Endothelial cell (in vitro differentiated cells): ENCODE measurements around the gene PXN. TPM values are rescaled to one million over a fixed set of nuclear protein-coding genes. Genes with fewer than 3 reads are reported as not detected.

Experiments
- DNase-seq: peaks from one replicate; pipeline ENCODE4 v3.0.0; 2021; ENCODE audit warnings: low spot score
- H3K27ac Mint-ChIP-seq: one replicate; pipeline ENCODE4 v1.8.0; 2021; ENCODE audit warnings: mixed read lengths, inconsistent platforms; ENCODE audit not compliant: unreplicated experiment
- H3K27me3 Mint-ChIP-seq: one replicate; pipeline ENCODE4 v1.8.0; 2021; ENCODE audit warnings: mild to moderate bottlenecking, moderate library complexity, mixed read lengths, inconsistent platforms; ENCODE audit not compliant: unreplicated experiment
- H3K36me3 Mint-ChIP-seq: one replicate; pipeline ENCODE4 v1.8.0; 2021; ENCODE audit warnings: mild to moderate bottlenecking, low read depth, mixed read lengths, inconsistent platforms; ENCODE audit not compliant: unreplicated experiment
- H3K4me1 Mint-ChIP-seq: one replicate; pipeline ENCODE4 v1.8.0; 2021; ENCODE audit warnings: mild to moderate bottlenecking, mixed read lengths, inconsistent platforms; ENCODE audit not compliant: unreplicated experiment
- H3K4me3 Mint-ChIP-seq: one replicate; pipeline ENCODE4 v1.8.0; 2021; ENCODE audit warnings: mild to moderate bottlenecking, mixed read lengths, inconsistent platforms; ENCODE audit not compliant: unreplicated experiment
- H3K9me3 Mint-ChIP-seq: one replicate; pipeline ENCODE4 v1.8.0; 2021; ENCODE audit warnings: mixed read lengths, inconsistent platforms; ENCODE audit not compliant: unreplicated experiment
- long read RNA-seq: library from polyadenylated mRNA; unstranded; transcript quantifications from one replicate; pipeline ENCODE4 v2.0.0, GENCODE V29; 2020; ENCODE audit not compliant: unreplicated experiment
- total RNA-seq: library from RNA; stranded (reverse); fragmentation: NEBNext Ultra II Directional; extraction: Animal tissue kit (Norgen Biotek cat#: 25700); gene quantifications from one replicate; pipeline ENCODE4 v1.2.1, GENCODE V29; 2021; ENCODE audit not compliant: unreplicated experiment
- TF ChIP-seq, protein P1 (sequence below): fragments of 200-600 bp; sonication (generic); IDR thresholded peaks from one replicate; pipeline ENCODE4 v1.5.0; 2021; ENCODE audit warnings: antibody characterized with exemption; ENCODE audit not compliant: unreplicated experiment

Gene PXN
- 227 TPM for total RNA-seq
- long read RNA-seq, transcript PXN-204 (11 exons, 3,683 nt), result major isoform, 13 of 52 reads
- long read RNA-seq, partial matches to known transcripts, result 2 of 52 reads
- long read RNA-seq, other reads (novel, unspliced or antisense), result 33 of 52 reads

DNA sequence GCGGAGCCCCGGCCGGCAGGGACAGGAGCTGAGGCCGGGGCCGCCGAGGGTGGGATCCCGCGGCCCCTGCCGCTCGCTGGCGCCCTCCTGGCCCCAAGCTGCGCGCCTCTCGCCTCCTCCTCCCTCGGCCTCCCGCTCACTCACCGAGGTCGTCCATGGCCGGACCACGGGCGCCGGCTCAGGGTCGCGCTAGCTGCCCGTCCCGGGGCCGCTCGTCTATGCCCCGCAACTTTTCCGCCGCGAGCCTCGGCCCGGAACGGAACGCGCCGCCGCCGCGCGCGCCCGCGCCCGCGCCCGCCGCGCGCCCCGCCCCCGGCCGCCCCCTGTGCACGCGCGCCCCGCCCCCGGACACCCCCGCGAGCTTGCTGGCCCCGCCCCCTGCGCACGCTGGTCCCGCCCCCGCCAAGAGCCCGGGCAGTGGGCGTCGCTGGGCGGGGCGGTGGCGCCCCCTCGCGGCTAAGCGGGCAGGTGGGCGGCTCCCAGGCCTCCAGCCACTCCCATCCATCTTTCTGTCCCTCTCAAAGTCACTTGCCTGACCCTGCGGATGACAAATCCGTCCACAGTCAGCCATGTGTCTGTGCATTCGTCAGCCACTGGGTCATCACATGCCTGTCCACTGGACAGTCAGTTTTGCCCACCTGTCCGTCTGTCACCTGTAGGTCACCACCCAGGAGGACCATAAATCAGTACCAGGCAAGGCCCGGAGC, at the start of gene PXN:
PXN (minus strand) TSS at position 258 of the 707 bp plus-strand sequence; CDS start at position 157, 101 bp downstream.
- peak; percentile 97 for DNase-seq
- Mint-ChIP-seq H3K4me3 (peak within 1 kb of the TSS; percentile 100), H3K27me3 (peaks cover 9% of the 10 kb centered on the region), H3K4me1 (peaks cover 62% of the 10 kb centered on the region), H3K9me3 (no peaks in the 10 kb centered on the region), H3K27ac (peak within 1 kb of the TSS; percentile 94), H3K36me3 (peaks cover 9% of the 10 kb centered on the region)
- TF ChIP-seq, protein P1, sequence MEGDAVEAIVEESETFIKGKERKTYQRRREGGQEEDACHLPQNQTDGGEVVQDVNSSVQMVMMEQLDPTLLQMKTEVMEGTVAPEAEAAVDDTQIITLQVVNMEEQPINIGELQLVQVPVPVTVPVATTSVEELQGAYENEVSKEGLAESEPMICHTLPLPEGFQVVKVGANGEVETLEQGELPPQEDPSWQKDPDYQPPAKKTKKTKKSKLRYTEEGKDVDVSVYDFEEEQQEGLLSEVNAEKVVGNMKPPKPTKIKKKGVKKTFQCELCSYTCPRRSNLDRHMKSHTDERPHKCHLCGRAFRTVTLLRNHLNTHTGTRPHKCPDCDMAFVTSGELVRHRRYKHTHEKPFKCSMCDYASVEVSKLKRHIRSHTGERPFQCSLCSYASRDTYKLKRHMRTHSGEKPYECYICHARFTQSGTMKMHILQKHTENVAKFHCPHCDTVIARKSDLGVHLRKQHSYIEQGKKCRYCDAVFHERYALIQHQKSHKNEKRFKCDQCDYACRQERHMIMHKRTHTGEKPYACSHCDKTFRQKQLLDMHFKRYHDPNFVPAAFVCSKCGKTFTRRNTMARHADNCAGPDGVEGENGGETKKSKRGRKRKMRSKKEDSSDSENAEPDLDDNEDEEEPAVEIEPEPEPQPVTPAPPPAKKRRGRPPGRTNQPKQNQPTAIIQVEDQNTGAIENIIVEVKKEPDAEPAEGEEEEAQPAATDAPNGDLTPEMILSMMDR, result peak; percentile 85

DNA sequence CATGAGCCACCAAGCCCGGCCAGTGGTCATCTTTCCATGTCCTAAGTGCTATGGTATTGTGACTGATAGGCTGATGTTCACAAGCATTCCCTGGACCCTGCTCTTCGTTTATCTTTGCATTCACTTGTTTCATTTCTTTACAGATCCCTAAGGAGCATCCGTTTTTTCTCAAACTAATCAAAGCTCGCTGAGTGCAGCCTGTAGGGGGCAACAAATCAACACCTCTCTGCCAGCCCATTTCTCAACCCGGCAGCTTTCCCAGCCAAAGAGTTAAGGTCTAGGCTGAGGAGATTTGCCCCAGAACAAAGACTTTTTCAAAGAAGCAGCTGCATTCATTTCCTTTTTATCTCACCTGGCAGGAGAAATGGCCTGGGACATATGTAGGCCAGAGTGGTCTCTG, 48.7 kb upstream of the PXN start:
- peak; percentile 22 for DNase-seq
- Mint-ChIP-seq H3K4me3 (no peak overlapping the region), H3K27me3 (peaks cover 2% of the 10 kb centered on the region), H3K4me1 (peaks cover 12% of the 10 kb centered on the region), H3K36me3 (no peaks in the 10 kb centered on the region), H3K9me3 (no peaks in the 10 kb centered on the region), H3K27ac (no peak overlapping the region)
- TF ChIP-seq, protein P1, result peak; percentile 34

DNA sequence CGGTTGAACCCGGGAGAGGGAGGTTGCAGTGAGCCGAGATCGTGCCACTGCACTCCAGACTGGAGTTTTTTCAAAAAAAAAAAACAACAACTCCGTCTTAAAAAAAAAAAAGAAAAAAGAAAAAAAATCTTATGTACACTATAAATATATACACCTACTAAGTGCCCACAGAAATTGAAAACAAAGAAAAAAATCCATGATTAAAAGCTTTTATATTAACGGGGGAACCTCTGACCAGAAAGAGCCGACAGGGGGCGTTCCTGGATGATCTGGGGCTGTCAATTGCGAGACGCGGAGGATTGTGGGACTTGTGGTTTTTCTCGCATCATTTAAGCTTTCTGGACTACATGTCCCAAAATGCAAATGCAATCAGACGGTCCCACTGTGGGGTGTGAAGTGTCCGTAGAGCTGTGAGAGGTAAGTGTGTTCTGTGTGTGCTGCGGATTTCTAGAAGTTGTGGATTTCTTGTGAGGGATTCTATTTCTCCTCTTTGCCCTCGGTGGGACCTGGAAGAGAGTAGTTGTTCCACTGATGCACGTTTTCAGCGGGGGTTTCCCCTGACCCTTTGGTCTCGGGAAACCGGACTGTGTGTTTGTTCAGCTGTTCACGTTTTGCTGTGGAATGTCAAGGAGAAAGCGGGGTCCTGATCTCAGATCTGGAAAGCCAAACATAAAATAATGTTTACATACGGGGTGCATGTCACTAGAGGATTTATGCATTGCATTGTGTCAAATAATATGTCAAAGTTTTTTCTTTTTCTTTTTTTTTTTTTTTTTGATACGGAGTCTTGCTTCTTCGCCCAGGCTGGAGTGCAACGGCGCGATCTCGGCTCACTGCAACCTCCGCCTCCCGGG, 36.7 kb upstream of the PXN start, which contains the start of gene SIRT4:
SIRT4 (plus strand) TSS at position 360 of the 854 bp plus-strand sequence. CDS start 1,241 bp downstream, outside the sequence.
- Mint-ChIP-seq H3K4me1 (peaks cover 7% of the 10 kb centered on the region), H3K27me3 (peaks cover 6% of the 10 kb centered on the region), H3K9me3 (no peaks in the 10 kb centered on the region), H3K27ac (peak within 1 kb of the TSS; percentile 96), H3K36me3 (no peaks in the 10 kb centered on the region), H3K4me3 (peak within 1 kb of the TSS; percentile 99)
- TF ChIP-seq, protein P1, result peak; percentile 79
- peak; percentile 85 for DNase-seq

DNA sequence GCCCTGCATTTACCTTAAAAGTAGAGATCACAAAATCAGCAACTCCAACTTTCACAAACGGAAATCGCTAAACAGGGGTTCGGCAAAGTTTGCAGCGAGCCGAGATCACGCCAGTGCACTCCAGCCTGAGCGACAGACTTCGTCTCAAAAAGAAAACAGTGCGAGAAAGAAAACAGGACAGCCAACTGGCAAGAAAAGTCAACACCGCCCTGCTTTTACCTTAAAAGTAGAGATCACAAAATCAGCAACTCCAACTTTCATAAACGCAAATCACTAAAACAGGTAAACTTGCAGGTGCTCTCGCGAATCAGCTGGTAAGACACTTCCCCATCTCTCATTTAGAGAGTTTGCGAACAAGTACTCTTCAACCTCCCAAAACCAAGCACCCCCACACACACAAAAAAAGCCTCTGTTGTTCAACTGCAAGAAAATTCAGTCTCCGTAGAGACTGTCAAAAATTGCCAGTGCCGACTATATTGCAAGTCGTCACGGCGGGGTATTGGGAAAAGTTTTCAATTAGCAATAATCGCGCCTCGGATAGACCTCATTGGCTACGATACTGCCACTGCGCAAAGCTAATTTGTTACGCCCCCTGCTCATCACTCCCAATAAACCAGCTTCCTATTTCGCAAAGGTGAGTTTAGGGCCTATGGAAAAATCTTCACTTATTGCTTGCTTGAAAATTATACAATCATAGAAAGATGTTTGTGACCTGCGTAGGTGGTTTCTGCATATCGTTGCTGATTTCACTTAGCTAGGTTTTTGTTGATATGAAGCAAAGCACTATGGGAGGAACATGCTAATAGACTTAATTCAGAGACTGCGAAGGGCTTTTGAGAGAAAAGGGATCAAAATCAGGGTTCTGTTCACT, 27.4 kb upstream of the PXN start, which contains the start of gene RNU4-1:
RNU4-1 (minus strand) TSS at position 577 of the 871 bp plus-strand sequence.
- Mint-ChIP-seq H3K27me3 (peaks cover 4% of the 10 kb centered on the region), H3K4me1 (no peaks in the 10 kb centered on the region), H3K4me3 (no peak within 1 kb of the TSS), H3K9me3 (no peaks in the 10 kb centered on the region), H3K27ac (no peak within 1 kb of the TSS), H3K36me3 (no peaks in the 10 kb centered on the region)
- TF ChIP-seq, protein P1, result no peak
- peak; percentile 64 for DNase-seq
